Activated CD8-positive, alpha-beta memory T cell treated with anti-CD3 and anti-CD28 coated beads, Interleukin-2, amount 50 U/mL, for 24 hours (primary cell): Measurements from ENCODE around the gene TSPY4.
"Not testable (repeated sequence)": the region's sequence is repeated elsewhere in the genome, so short reads cannot be mapped to it uniquely, and the experiment has no call there.

Source experiments
- DNase-seq: peaks from one replicate; pipeline ENCODE4 v3.0.0-alpha.2; 2020; ENCODE audit errors: extremely low read depth

Gene TSPY4, protein sequence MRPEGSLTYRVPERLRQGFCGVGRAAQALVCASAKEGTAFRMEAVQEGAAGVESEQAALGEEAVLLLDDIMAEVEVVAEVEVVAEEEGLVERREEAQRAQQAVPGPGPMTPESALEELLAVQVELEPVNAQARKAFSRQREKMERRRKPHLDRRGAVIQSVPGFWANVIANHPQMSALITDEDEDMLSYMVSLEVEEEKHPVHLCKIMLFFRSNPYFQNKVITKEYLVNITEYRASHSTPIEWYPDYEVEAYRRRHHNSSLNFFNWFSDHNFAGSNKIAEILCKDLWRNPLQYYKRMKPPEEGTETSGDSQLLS

DNA sequence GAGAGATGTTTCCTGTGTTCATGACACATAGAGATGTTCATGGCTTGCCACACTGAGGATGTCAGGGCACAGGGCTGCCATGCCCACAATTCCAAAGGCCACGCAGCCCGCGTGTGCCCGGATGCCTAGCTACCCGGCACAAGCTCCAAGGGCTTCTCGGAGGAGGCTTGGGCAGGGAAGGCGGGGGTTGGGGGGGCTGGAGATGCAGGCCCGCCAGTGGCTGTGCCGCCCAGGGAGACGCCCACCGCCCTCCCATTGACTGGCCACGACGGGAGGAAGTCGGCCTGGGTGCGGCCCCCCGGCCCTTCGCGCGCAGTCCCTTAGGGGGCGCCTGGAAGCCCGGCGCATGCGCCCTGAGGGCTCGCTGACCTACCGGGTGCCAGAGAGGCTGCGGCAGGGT lies at the start of gene TSPY4:
Gene TSPY4 (plus strand): TSS at position 301 of the 400 bp plus-strand sequence. CDS start 46 bp downstream, at position 347.
- DNase-seq, result not testable (repeated sequence)

DNA sequence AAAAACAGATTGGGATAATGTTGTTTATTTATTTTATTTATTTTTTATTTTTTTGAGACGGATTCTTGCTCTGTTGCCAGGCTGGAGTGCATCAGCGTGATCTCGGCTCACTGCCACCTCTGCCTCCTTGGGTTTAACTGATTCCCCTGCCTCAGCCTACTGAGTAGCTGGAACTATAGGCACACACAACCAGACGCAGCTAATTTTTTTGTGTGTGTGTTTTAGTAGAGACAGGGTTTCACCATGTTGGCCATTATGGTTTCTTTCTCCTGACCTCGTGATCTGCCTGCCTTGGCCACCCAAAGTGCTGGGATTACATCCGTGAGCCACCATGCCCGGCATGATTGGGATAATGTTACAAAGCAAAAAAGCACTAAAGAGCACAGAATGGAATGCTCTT lies 16.3 kb upstream of the TSPY4 start:
- no peak for DNase-seq

DNA sequence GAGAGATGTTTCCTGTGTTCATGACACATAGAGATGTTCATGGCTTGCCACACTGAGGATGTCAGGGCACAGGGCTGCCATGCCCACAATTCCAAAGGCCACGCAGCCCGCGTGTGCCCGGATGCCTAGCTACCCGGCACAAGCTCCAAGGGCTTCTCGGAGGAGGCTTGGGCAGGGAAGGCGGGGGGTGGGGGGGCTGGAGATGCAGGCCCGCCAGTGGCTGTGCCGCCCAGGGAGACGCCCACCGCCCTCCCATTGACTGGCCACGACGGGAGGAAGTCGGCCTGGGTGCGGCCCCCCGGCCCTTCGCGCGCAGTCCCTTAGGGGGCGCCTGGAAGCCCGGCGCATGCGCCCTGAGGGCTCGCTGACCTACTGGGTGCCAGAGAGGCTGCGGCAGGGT lies 20.2 kb downstream of the TSPY4 start, which contains the start of gene TSPY8:
Gene TSPY8 (plus strand): TSS at position 301 of the 400 bp plus-strand sequence. CDS start 46 bp downstream, at position 347.
- DNase-seq, result not testable (repeated sequence)
